HepG2 (cell line): ENCODE data around the gene POLR2F. TPM values are rescaled to one million over a fixed set of nuclear protein-coding genes. Genes with fewer than 3 reads are reported as not detected.

Experiments used
- ATAC-seq: fragments of 200-7000 bp; cut with Tn5 transposase; 3 replicates; pipeline ENCODE4 v1.9.1; 2020; ENCODE audit warnings: mild to moderate bottlenecking, moderate library complexity
- BruUV-seq: library from RNA; stranded (reverse); fragments of 400-500 nt; replicated peaks from 2 replicates; lab custom pipeline; 2021; lab: Mats Ljungman, UMichigan
- CTCF ChIA-PET: fragments of 300-600 bp; formaldehyde crosslinking; extraction: SDS; loops from one replicate; lab custom pipeline; 2021; ENCODE audit warnings: low total read pairs, inconsistent platforms, low intra/inter-chr PET ratio; lab: Yijun Ruan, JAX
- POLR2A ChIA-PET: fragments of 350-600 bp; sonication (Branson Sonifier 250); formaldehyde crosslinking; loops from one replicate; lab custom pipeline; 2020; ENCODE audit warnings: antibody characterized with exemption, inconsistent platforms; lab: Yijun Ruan, JAX
- DNase-seq: peaks from one replicate; pipeline ENCODE4 v3.0.0-alpha.2; 2015; ENCODE audit warnings: low spot score
- FAIRE-seq: peaks from 3 replicates; lab custom pipeline; 2011; peaks lifted over from hg19 to GRCh38; lab: Jason Lieb, UNC
- H2AFZ ChIP-seq: one replicate; pipeline ENCODE4 v1.6.1; 2011; ENCODE audit warnings: low read length, inconsistent platforms
- H3K27ac ChIP-seq: fragments of 300-600 bp; 3 replicates; pipeline ENCODE4 v1.8.0; 2011; ENCODE audit warnings: mixed run types, mild to moderate bottlenecking, mixed read lengths, low read length, inconsistent platforms; ENCODE audit not compliant: insufficient read depth; ENCODE audit errors: extremely low read length
- H3K27me3 ChIP-seq, 2 experiments: fragments of 200-600 bp in 1 of 2; 2 replicates in 1 of 2; 3 replicates in 1 of 2; pipeline versions ENCODE4 v1.6.0 to v1.8.0; 2011; ENCODE audit warnings: low read length in 2 of 2, mild to moderate bottlenecking in 2 of 2, moderate library complexity in 2 of 2, inconsistent platforms in 1 of 2; ENCODE audit not compliant: insufficient read depth in 2 of 2, control insufficient read depth in 1 of 2
- H3K36me3 ChIP-seq, 2 experiments: fragments of 200-600 bp in 1 of 2; replicated peaks in 1 of 2; 2 replicates in 1 of 2; 3 replicates in 1 of 2; pipeline versions ENCODE4 v1.5.1 to v1.8.0; 2011; ENCODE audit warnings: low read length in 2 of 2, inconsistent platforms in 1 of 2; ENCODE audit not compliant: insufficient read depth in 2 of 2, control insufficient read depth in 1 of 2
- H3K4me1 ChIP-seq: 2 replicates; pipeline ENCODE4 v1.5.1; 2012; ENCODE audit warnings: low read length, inconsistent platforms; ENCODE audit not compliant: insufficient read depth
- H3K4me2 ChIP-seq: 2 replicates; pipeline ENCODE4 v1.6.0; 2011; ENCODE audit warnings: low read depth, low read length, inconsistent platforms
- H3K4me3 ChIP-seq, 3 experiments: fragments of 200-600 bp in 1 of 3; sonication (generic), shearing (Covaris generic) in 1 of 3; replicated peaks in 1 of 3; 2 replicates each; pipeline ENCODE4 v1.5.1; 2011 to 2016; ENCODE audit warnings: low read length in 3 of 3, inconsistent platforms in 2 of 3, low read depth in 2 of 3, mild to moderate bottlenecking in 2 of 3, control low read depth in 1 of 3, mixed read lengths in 1 of 3; ENCODE audit not compliant: insufficient read depth in 1 of 3
- H3K79me2 ChIP-seq: one replicate; pipeline ENCODE4 v1.6.1; 2011; ENCODE audit warnings: low read length, inconsistent platforms; ENCODE audit not compliant: insufficient read depth
- H3K9ac ChIP-seq: 2 replicates; pipeline ENCODE4 v1.6.0; 2011; ENCODE audit warnings: mild to moderate bottlenecking, low read depth, low read length, inconsistent platforms; ENCODE audit not compliant: insufficient read depth
- H3K9me3 ChIP-seq: 2 replicates; pipeline ENCODE4 v1.5.1; 2012; ENCODE audit warnings: mild to moderate bottlenecking, low read length
- H4K20me1 ChIP-seq: 2 replicates; pipeline ENCODE4 v1.6.0; 2011; ENCODE audit warnings: inconsistent platforms, mild to moderate bottlenecking, low read length, moderate library complexity; ENCODE audit not compliant: insufficient read depth
- ATF3 ChIP-seq: sonication (generic); formaldehyde crosslinking; IDR thresholded peaks from 2 replicates; pipeline ENCODE4 v1.4.0; 2020; ENCODE audit warnings: missing genetic modification reagents
- E2F2 ChIP-seq: sonication (generic); formaldehyde crosslinking; IDR thresholded peaks from 2 replicates; pipeline ENCODE4 v1.4.0; 2020; ENCODE audit warnings: missing genetic modification reagents, borderline replicate concordance
- GLI4 ChIP-seq: sonication (generic); formaldehyde crosslinking; IDR thresholded peaks from 2 replicates; pipeline ENCODE4 v1.5.1; 2020; ENCODE audit warnings: missing genetic modification reagents, mild to moderate bottlenecking, moderate library complexity, borderline replicate concordance
- MED8 ChIP-seq: sonication (generic); formaldehyde crosslinking; IDR thresholded peaks from 2 replicates; pipeline ENCODE4 v1.8.1; 2023; ENCODE audit warnings: mild to moderate bottlenecking, missing genetic modification reagents; ENCODE audit not compliant: insufficient replicate concordance
- TFAP4 ChIP-seq: sonication (generic); IDR thresholded peaks from 2 replicates; pipeline ENCODE4 v1.6.1; 2016; ENCODE audit warnings: low read depth, borderline replicate concordance
- ZBTB40 ChIP-seq, 2 experiments: fragments of 450-650 bp in 1 of 2; sonication (generic) in 1 of 2; formaldehyde crosslinking in 1 of 2; IDR thresholded peaks; 2 replicates each; pipeline versions ENCODE4 v1.6.1 to v1.8.0; 2016 to 2022; ENCODE audit warnings: antibody characterized with exemption in 1 of 2, mild to moderate bottlenecking in 1 of 2, missing genetic modification reagents in 1 of 2
- ZBTB42 ChIP-seq: sonication (generic); formaldehyde crosslinking; IDR thresholded peaks from 2 replicates; pipeline ENCODE4 v1.5.0; 2020; ENCODE audit warnings: mild to moderate bottlenecking, missing genetic modification reagents
- ZBTB7B ChIP-seq: sonication (generic); formaldehyde crosslinking; IDR thresholded peaks from 2 replicates; pipeline ENCODE4 v1.4.0; 2020; ENCODE audit warnings: missing genetic modification reagents
- ZMAT5 ChIP-seq: sonication (generic); formaldehyde crosslinking; IDR thresholded peaks from 2 replicates; pipeline ENCODE4 v1.5.0; 2020; ENCODE audit warnings: mild to moderate bottlenecking, low read depth, missing genetic modification reagents, borderline replicate concordance
- ZNF570 ChIP-seq: sonication (generic); formaldehyde crosslinking; IDR thresholded peaks from 2 replicates; pipeline ENCODE4 v1.4.0; 2020; ENCODE audit warnings: mild to moderate bottlenecking, missing genetic modification reagents, borderline replicate concordance
- WGBS: methylation state at CpG from one replicate; pipeline ENCODE4 v1.1.6; 2017; ENCODE audit warnings: low lambda C conversion rate; 5-methylcytosine and 5-hydroxymethylcytosine counted together
- in situ Hi-C: cut with HindIII; loops from 2 replicates; pipeline ENCODE4 v1.10.0; 2017; ENCODE audit warnings: low pct_unique_long_range_greater_than_20kb; ENCODE audit not compliant: extremely low pct_ligation_motif_present
- intact Hi-C: fragments of 100-400 bp; cut with micrococcal nuclease; formaldehyde crosslinking; loops from one replicate; pipeline ENCODE4 v1.10.0; 2022; ENCODE audit not compliant: unreplicated experiment
- polyA plus RNA-seq, 8 experiments: library from polyadenylated mRNA; depleted of rRNA in 3 of 8; stranded (reverse) in 7 of 8; unstranded in 1 of 8; fragments of >200 nt; fragmentation: Illumina TruSeq in 4 of 8; extraction: Trizol in 4 of 8; gene quantifications; 2 replicates each; pipeline versions ENCODE4 v1.2.1 to v1.2.3, GENCODE V29; 2011 to 2016; ENCODE audit warnings: low read depth in 4 of 8, missing spikeins in 1 of 8, mixed read lengths in 1 of 8; ENCODE audit not compliant: insufficient read depth in 1 of 8
- total RNA-seq, 5 experiments: library from RNA; depleted of rRNA; stranded (reverse); fragments of >200 nt; fragmentation: Illumina TruSeq; extraction: Trizol; gene quantifications; 2 replicates each; pipeline ENCODE4 v1.2.3, GENCODE V29; 2016; ENCODE audit warnings: low read depth in 1 of 5

POLR2F gene
- total and polyA plus RNA-seq, 2 of the 13 experiments (the other 11 are each of a cell fraction or from before 2014, with no cell fraction given) = 135 to 158 TPM

- no peak for TF ChIP-seq E2F2 (CRISPR knock-in tag)
- no peak for TF ChIP-seq TFAP4
Observed at GRCh38 chr22:37985751-37986281, 32.3 kb downstream of the POLR2F start (continued).

- Histone ChIP-seq H3K4me2 (no peak overlapping the region), H3K4me3 (no peak overlapping the region), H3K27me3 (no peaks in the 10 kb centered on the region), H4K20me1 (no peaks in the 10 kb centered on the region), H3K4me1 (peaks cover 16% of the 10 kb centered on the region), H3K79me2 (no peaks in the 10 kb centered on the region), H2AFZ (no peak overlapping the region), H3K9me3 (no peaks in the 10 kb centered on the region), H3K9ac (no peak overlapping the region), H3K27ac (no peak overlapping the region), H3K36me3 (no peaks in the 10 kb centered on the region)
- FAIRE-seq (no peak), ATAC-seq (no peak), DNase-seq (no peak)
- intact Hi-C loops = no loop called here
- ChIA-PET CTCF (no interaction called here), POLR2A (no interaction called here)
- BruUV-seq = no TSS peak
- WGBS = 93% methylated on average over 5 of the region's 7 CpGs
- in situ Hi-C loops = no loop called here
- no peak for TF ChIP-seq ZBTB42 (CRISPR knock-in tag)
- TF ChIP-seq ATF3 (CRISPR knock-in tag) = no peak
- TF ChIP-seq ZBTB7B (CRISPR knock-in tag) = no peak
- no peak for TF ChIP-seq GLI4 (CRISPR knock-in tag)
- TF ChIP-seq ZBTB40 (IDR thresholded peaks at IDR 0.05) = no peak
- TF ChIP-seq ZBTB40 (CRISPR knock-in tag; IDR thresholded peaks at IDR 0.05) = no peak
- TF ChIP-seq ZNF570 = no peak
- no peak for TF ChIP-seq ZMAT5
- no peak for TF ChIP-seq MED8 (CRISPR knock-in tag)
Observed at GRCh38 chr22:37986371-37986770, 32.9 kb downstream of the POLR2F start.
